Caco-2 (cell line): ENCODE results near the gene SHMT1. TPM values are rescaled to one million over a fixed set of nuclear protein-coding genes. Genes with fewer than 3 reads are reported as not detected.

Experiments used
- BruUV-seq: library from RNA; stranded (reverse); fragments of 400-500 nt; replicated peaks from 2 replicates; lab custom pipeline; 2021; lab: Mats Ljungman, UMichigan
- CTCF ChIA-PET: fragments of 300-600 bp; sonication (Branson Sonifier 250); formaldehyde crosslinking; loops from one replicate; lab custom pipeline; 2022; ENCODE audit warnings: antibody characterized with exemption; lab: Charles Lee
- POLR2A ChIA-PET: fragments of 300-600 bp; sonication (Branson Sonifier 250); formaldehyde crosslinking; loops from one replicate; lab custom pipeline; 2022; ENCODE audit warnings: antibody characterized with exemption; lab: Charles Lee
- DNase-seq, 2 experiments: peaks; one replicate each; pipeline versions ENCODE4 v3.0.0 to v3.0.0-alpha.2; 2020 to 2022
- H3K27me3 ChIP-seq: replicated peaks from 2 replicates; pipeline ENCODE4 v1.6.0; 2011; ENCODE audit warnings: low read length; ENCODE audit not compliant: control insufficient read depth, insufficient read depth
- H3K36me3 ChIP-seq: 2 replicates; pipeline ENCODE4 v1.5.1; 2011; ENCODE audit warnings: low read length; ENCODE audit not compliant: control insufficient read depth, insufficient read depth
- H3K4me1 ChIP-seq: fragments of 250-450 bp; sonication (Bioruptor Pico); 2 replicates; pipeline ENCODE4 v1.5.1; 2020; ENCODE audit warnings: mild to moderate bottlenecking
- H3K4me3 ChIP-seq: 2 replicates; pipeline ENCODE4 v1.5.1; 2011; ENCODE audit warnings: low read depth, mild to moderate bottlenecking, control low read depth, low read length
- H3K9me3 ChIP-seq: fragments of 250-450 bp; sonication (Bioruptor Pico); 2 replicates; pipeline ENCODE4 v1.5.1; 2020; ENCODE audit warnings: mild to moderate bottlenecking, moderate library complexity
- H3K27ac Mint-ChIP-seq: one replicate; pipeline ENCODE4 v1.8.0; 2022; ENCODE audit warnings: mixed read lengths; ENCODE audit not compliant: unreplicated experiment
- H3K27me3 Mint-ChIP-seq: one replicate; pipeline ENCODE4 v1.8.0; 2022; ENCODE audit warnings: mixed read lengths; ENCODE audit not compliant: insufficient read depth, unreplicated experiment
- H3K36me3 Mint-ChIP-seq: one replicate; pipeline ENCODE4 v1.8.0; 2022; ENCODE audit warnings: mild to moderate bottlenecking, mixed read lengths; ENCODE audit not compliant: insufficient read depth, unreplicated experiment
- H3K4me1 Mint-ChIP-seq: one replicate; pipeline ENCODE4 v1.8.0; 2022; ENCODE audit warnings: low read depth, mixed read lengths; ENCODE audit not compliant: unreplicated experiment
- H3K4me3 Mint-ChIP-seq: one replicate; pipeline ENCODE4 v1.8.0; 2022; ENCODE audit warnings: mild to moderate bottlenecking, moderate library complexity, mixed read lengths; ENCODE audit not compliant: unreplicated experiment
- H3K9me3 Mint-ChIP-seq: one replicate; pipeline ENCODE4 v1.8.0; 2022; ENCODE audit warnings: mixed read lengths; ENCODE audit not compliant: unreplicated experiment
- intact Hi-C: fragments of 100-400 bp; cut with micrococcal nuclease; formaldehyde crosslinking; loops from one replicate; pipeline ENCODE4 v1.10.0; 2022; ENCODE audit not compliant: unreplicated experiment
- total RNA-seq: library from RNA; stranded (reverse); gene quantifications from 2 replicates; pipeline ENCODE4 v1.2.3, GENCODE V29; 2022
- TF ChIP-seq, protein P1 (sequence below), 2 experiments: fragments of 200-600 bp in 1 of 2; IDR thresholded peaks; 1 replicate in 1 of 2; 2 replicates in 1 of 2; pipeline versions ENCODE4 v1.5.1 to v1.8.0; 2011 to 2022; ENCODE audit warnings: antibody characterized with exemption in 1 of 2, control low read depth in 1 of 2, inconsistent platforms in 1 of 2, low read depth in 1 of 2, low read length in 1 of 2, mild to moderate bottlenecking in 1 of 2, moderate library complexity in 1 of 2; ENCODE audit not compliant: insufficient read depth in 1 of 2, severe bottlenecking in 1 of 2, unreplicated experiment in 1 of 2

The SHMT1 gene
- total RNA-seq, 1 experiment from 2014 or later = 72.4 TPM

DNA sequence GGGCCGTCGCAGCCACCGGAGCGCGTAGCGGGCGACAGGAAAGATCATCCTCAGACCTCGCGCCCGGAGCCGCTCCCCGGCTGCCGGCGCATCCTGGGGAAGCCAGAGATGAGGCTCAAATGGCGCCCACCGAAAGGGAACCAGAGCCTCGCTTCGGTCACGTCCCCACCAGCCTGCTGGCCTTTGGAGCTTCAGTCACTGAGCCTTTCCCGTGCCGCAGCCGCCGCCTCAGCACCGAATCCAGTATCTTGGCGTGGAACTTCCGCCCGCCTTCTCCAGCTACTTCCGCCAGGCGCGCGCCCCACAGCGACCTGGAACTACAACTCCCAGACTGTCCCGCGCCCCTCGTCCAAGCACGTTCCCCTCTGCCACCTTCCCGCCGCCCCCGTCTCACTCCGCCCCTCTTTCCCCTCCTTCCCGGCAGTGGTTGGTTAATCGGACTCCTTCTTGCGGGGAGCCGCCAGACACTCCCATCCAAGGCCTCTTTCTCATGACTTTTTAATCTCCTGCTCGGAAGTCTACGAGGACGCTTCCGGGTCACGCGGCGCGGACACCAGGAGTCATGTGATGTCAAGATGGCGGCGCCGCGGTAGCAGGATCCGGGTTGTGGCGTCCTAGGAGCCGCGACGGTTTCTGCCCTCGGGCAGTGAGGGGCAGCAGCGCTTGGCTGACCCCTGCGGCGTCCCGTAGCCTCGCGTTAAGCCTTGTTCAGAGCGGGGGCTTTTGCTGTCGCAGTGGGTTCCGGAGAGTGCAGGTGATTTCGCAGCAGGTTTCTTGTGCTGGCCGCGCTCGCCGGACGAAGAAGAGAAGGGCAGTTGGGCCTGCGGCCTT, 48.4 kb downstream of the SHMT1 start, which contains the start of the genes SMCR8 and TOP3A:
SMCR8 (plus strand) TSS at position 563 of the 831 bp plus-strand sequence. CDS start 497 bp downstream, outside the sequence.
TOP3A (minus strand) TSS at position 264 of the 831 bp plus-strand sequence; CDS start at position 48, 216 bp downstream.
- H3K4me3 Mint-ChIP-seq = peak within 1 kb of the TSS; percentile 89
- no TSS peak for BruUV-seq
- no peaks in the 10 kb centered on the region for H3K27me3 Mint-ChIP-seq
- H3K4me3 ChIP-seq = peak within 1 kb of the TSS; percentile 86
- no peaks in the 10 kb centered on the region for H3K9me3 Mint-ChIP-seq
- H3K36me3 Mint-ChIP-seq = peaks cover 54% of the 10 kb centered on the region
- peak within 1 kb of the TSS; percentile 97 for H3K27ac Mint-ChIP-seq
- intact Hi-C loops = loop anchor here (1.0 to 2.0 kb wide), 4 partner anchors 20 to 130 kb away; partner anchors contain the start of genes MIEF2 and SHMT1
- H3K4me1 ChIP-seq = peaks cover 12% of the 10 kb centered on the region
- H3K36me3 ChIP-seq = no peaks in the 10 kb centered on the region; the same call in 1 of the 2 replicates
- DNase-seq = peak; percentile 98 to 99
- H3K9me3 ChIP-seq = no peaks in the 10 kb centered on the region
- peaks cover 16% of the 10 kb centered on the region for H3K4me1 Mint-ChIP-seq
- CTCF ChIA-PET = interaction anchor here (0.6 to 1.0 kb wide), 4 partner anchors 14 to 132 kb away, joined by 3 to 4 read pairs (median 4); partner anchors contain the start of gene ALKBH5
- TF ChIP-seq, protein P1, sequence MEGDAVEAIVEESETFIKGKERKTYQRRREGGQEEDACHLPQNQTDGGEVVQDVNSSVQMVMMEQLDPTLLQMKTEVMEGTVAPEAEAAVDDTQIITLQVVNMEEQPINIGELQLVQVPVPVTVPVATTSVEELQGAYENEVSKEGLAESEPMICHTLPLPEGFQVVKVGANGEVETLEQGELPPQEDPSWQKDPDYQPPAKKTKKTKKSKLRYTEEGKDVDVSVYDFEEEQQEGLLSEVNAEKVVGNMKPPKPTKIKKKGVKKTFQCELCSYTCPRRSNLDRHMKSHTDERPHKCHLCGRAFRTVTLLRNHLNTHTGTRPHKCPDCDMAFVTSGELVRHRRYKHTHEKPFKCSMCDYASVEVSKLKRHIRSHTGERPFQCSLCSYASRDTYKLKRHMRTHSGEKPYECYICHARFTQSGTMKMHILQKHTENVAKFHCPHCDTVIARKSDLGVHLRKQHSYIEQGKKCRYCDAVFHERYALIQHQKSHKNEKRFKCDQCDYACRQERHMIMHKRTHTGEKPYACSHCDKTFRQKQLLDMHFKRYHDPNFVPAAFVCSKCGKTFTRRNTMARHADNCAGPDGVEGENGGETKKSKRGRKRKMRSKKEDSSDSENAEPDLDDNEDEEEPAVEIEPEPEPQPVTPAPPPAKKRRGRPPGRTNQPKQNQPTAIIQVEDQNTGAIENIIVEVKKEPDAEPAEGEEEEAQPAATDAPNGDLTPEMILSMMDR (IDR thresholded peaks at IDR 0.05; ENCODE audit: insufficient read depth in 1 of 2, low read depth in 1 of 2, low read length in 1 of 2, severe bottlenecking in 1 of 2, unreplicated experiment in 1 of 2) = no peak
- POLR2A ChIA-PET = interaction anchor here (0.6 to 0.9 kb wide), 6 partner anchors 8 to 1072 kb away, joined by 3 to 4 read pairs (median 3); partner anchors contain the start of genes ALKBH5, MFAP4, MIEF2 and PRPSAP2
- no peaks in the 10 kb centered on the region for H3K27me3 ChIP-seq

DNA sequence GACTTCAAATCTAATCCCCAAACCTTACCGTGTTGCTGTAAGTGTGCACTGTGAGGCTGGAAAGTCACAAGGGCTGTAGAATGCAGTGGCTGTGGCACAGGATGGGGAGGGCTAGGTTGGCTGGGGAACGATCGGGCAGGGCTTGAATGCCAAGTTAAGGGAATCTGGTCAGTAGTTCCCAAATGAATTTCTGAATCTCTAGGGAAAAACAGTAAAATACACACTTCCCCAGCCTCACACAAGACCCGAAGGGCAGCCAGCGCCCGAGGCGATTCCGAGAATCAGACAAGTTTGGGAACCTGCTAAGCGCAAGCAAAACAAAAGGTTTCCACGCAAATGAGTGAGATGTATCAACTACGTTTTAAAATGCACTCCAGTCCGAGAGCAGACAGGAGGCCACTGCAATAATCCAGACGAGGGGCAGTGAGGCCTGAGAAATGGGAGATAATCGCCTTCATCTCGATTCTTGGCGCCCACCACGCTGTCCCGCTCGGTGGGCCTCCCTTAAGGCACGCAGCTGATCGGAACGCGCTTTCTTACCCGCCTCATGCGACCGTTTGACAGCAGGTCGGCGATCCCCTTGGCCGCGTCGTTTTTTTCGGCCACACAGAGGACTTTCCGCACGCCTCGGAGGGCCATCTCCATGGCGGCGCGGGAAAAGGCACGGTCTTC, 49.2 kb downstream of the SHMT1 start:
- Mint-ChIP-seq H3K9me3 (no peaks in the 10 kb centered on the region), H3K27ac (peak overlapping the region; percentile 97), H3K4me3 (peak overlapping the region; percentile 89), H3K4me1 (peaks cover 16% of the 10 kb centered on the region), H3K36me3 (peaks cover 54% of the 10 kb centered on the region), H3K27me3 (no peaks in the 10 kb centered on the region)
- no peaks in the 10 kb centered on the region for H3K9me3 ChIP-seq
- intact Hi-C loops = loop anchor here (2.0 kb wide), 2 partner anchors 19 to 129 kb away; no protein-coding TSS in a partner anchor
- H3K4me1 ChIP-seq = peaks cover 12% of the 10 kb centered on the region
- no peak for DNase-seq
- ChIA-PET CTCF (interaction anchor here (0.6 to 1.0 kb wide), 4 partner anchors 14 to 131 kb away, joined by 3 to 4 read pairs (median 4); partner anchors contain the start of gene ALKBH5), POLR2A (interaction anchor here (0.6 to 0.9 kb wide), 5 partner anchors 9 to 544 kb away, joined by 3 to 4 read pairs (median 3); partner anchors contain the start of genes ALKBH5, MIEF2 and PRPSAP2)
- BruUV-seq = no TSS peak
- TF ChIP-seq, protein P1 (IDR thresholded peaks at IDR 0.05; ENCODE audit: insufficient read depth in 1 of 2, low read depth in 1 of 2, low read length in 1 of 2, severe bottlenecking in 1 of 2, unreplicated experiment in 1 of 2) = no peak
- no peaks in the 10 kb centered on the region; the same call in 1 of the 2 replicates for H3K36me3 ChIP-seq
- H3K4me3 ChIP-seq = peak overlapping the region; percentile 86
- no peaks in the 10 kb centered on the region for H3K27me3 ChIP-seq
